Ectodermal cell (in vitro differentiated cells): ENCODE measurements around the gene GALNT2.

Experiments used
- H3K27ac ChIP-seq: 2 replicates; pipeline ENCODE4 v1.7.0; 2013; ENCODE audit warnings: mild to moderate bottlenecking, low read depth, low read length; ENCODE audit not compliant: insufficient read depth, poor library complexity, severe bottlenecking
- H3K27me3 ChIP-seq: 2 replicates; pipeline ENCODE4 v1.7.0; 2013; ENCODE audit warnings: mild to moderate bottlenecking, low read length; ENCODE audit not compliant: insufficient read depth, control insufficient read depth, poor library complexity, severe bottlenecking
- H3K36me3 ChIP-seq: one replicate; pipeline ENCODE4 v1.7.0; 2013; ENCODE audit warnings: low read length; ENCODE audit not compliant: control insufficient read depth, insufficient read depth
- H3K4me1 ChIP-seq: one replicate; pipeline ENCODE4 v1.7.0; 2013; ENCODE audit warnings: low read length; ENCODE audit not compliant: control insufficient read depth, insufficient read depth
- H3K4me3 ChIP-seq: 2 replicates; pipeline ENCODE4 v1.7.0; 2013; ENCODE audit warnings: low read depth, low read length, control low read depth; ENCODE audit not compliant: insufficient read depth
- H3K9me3 ChIP-seq: 2 replicates; pipeline ENCODE4 v1.7.0; 2013; ENCODE audit warnings: mild to moderate bottlenecking, low read length, moderate library complexity; ENCODE audit not compliant: control insufficient read depth
- WGBS, 2 experiments: methylation state at CpG; one replicate each; pipeline ENCODE4 v1.1.7; 2013; ENCODE audit warnings: missing lambda C conversion rate in 2 of 2; 5-methylcytosine and 5-hydroxymethylcytosine counted together

GALNT2 gene

DNA sequence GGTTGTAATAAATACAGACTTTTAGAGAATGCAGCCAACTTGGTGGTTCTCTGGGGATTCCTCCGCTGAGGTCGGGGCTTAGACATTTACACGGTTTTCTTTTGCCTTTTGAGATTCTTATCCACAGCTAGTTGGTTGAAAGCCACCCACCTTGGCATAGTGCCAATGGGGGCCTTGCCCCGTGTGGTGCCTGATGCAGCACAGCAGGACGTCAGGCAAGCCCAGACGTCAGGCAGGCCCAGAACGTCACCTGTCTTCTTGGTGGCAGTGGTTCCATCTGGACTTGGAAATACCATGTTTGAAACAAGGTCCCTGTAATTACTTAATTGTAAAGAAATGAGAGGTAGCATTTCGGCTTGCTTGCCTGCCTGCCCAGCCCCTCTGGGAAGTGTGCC is 78.5 kb downstream of the GALNT2 start:
- Histone ChIP-seq H3K27me3 (no peaks in the 10 kb centered on the region), H3K4me3 (no peak overlapping the region), H3K4me1 (peaks cover 60% of the 10 kb centered on the region), H3K27ac (no peak overlapping the region), H3K36me3 (no peaks in the 10 kb centered on the region), H3K9me3 (no peaks in the 10 kb centered on the region)
- 67 to 69% methylated on average over 8 of the region's 8 CpGs for WGBS, 2 experiments

- H3K4me1 ChIP-seq = peaks cover 58% of the 10 kb centered on the region
- no peaks in the 10 kb centered on the region for H3K27me3 ChIP-seq
- H3K27ac ChIP-seq = no peak overlapping the region
- 76 to 86% methylated on average over 3 to 7 of the region's 7 CpGs for WGBS, 2 experiments
- no peak overlapping the region for H3K4me3 ChIP-seq
- no peaks in the 10 kb centered on the region for H3K9me3 ChIP-seq
- no peaks in the 10 kb centered on the region for H3K36me3 ChIP-seq
Measured at GRCh38 chr1:230145953-230146476, 79.0 kb downstream of the GALNT2 start.

GRCh38 chr1:230146709-230147108 is 79.7 kb downstream of the GALNT2 start:
- peaks cover 58% of the 10 kb centered on the region for H3K4me1 ChIP-seq
- WGBS, 2 experiments = 96% methylated on average over 13 of the region's 13 CpGs

GRCh38 chr1:230147253-230148125 is 80.5 kb downstream of the GALNT2 start:
- no peaks in the 10 kb centered on the region for H3K36me3 ChIP-seq
- H3K4me3 ChIP-seq = no peak overlapping the region
- WGBS, 2 experiments = 86 to 87% methylated on average over 15 of the region's 15 CpGs
- H3K9me3 ChIP-seq = no peaks in the 10 kb centered on the region
- no peaks in the 10 kb centered on the region for H3K27me3 ChIP-seq
- H3K27ac ChIP-seq = no peak overlapping the region
- peaks cover 52% of the 10 kb centered on the region for H3K4me1 ChIP-seq

More at GRCh38 chr1:230146709-230147108, 79.7 kb downstream of the GALNT2 start:
- H3K27ac ChIP-seq = no peak overlapping the region
- no peaks in the 10 kb centered on the region for H3K9me3 ChIP-seq
- no peak overlapping the region for H3K4me3 ChIP-seq
- H3K27me3 ChIP-seq = no peaks in the 10 kb centered on the region
- no peaks in the 10 kb centered on the region for H3K36me3 ChIP-seq

- no peaks in the 10 kb centered on the region for H3K27me3 ChIP-seq
- peaks cover 51% of the 10 kb centered on the region for H3K4me1 ChIP-seq
- 90 to 92% methylated on average over 15 of the region's 15 CpGs for WGBS, 2 experiments
- no peak overlapping the region for H3K4me3 ChIP-seq
- H3K9me3 ChIP-seq = no peaks in the 10 kb centered on the region
- H3K36me3 ChIP-seq = no peaks in the 10 kb centered on the region
- H3K27ac ChIP-seq = no peak overlapping the region
Measured at GRCh38 chr1:230148126-230148652, 81.2 kb downstream of the GALNT2 start.

- no peaks in the 10 kb centered on the region for H3K36me3 ChIP-seq
- H3K9me3 ChIP-seq = no peaks in the 10 kb centered on the region
- WGBS, 2 experiments = 94% methylated on average over 11 of the region's 11 CpGs
- H3K4me3 ChIP-seq = no peak overlapping the region
- H3K27me3 ChIP-seq = no peaks in the 10 kb centered on the region
- H3K27ac ChIP-seq = no peak overlapping the region
- peaks cover 53% of the 10 kb centered on the region for H3K4me1 ChIP-seq
Measured at GRCh38 chr1:230148768-230149469, 81.9 kb downstream of the GALNT2 start.

GRCh38 chr1:230149751-230150584 is 82.9 kb downstream of the GALNT2 start:
- WGBS, 2 experiments = 71 to 72% methylated on average over 11 to 13 of the region's 15 CpGs
- Histone ChIP-seq H3K9me3 (no peaks in the 10 kb centered on the region), H3K27me3 (no peaks in the 10 kb centered on the region), H3K27ac (no peak overlapping the region), H3K4me1 (peaks cover 60% of the 10 kb centered on the region), H3K4me3 (no peak overlapping the region), H3K36me3 (no peaks in the 10 kb centered on the region)

GRCh38 chr1:230150615-230151014 is 83.6 kb downstream of the GALNT2 start:
- Histone ChIP-seq H3K4me3 (no peak overlapping the region), H3K4me1 (peaks cover 57% of the 10 kb centered on the region), H3K27ac (no peak overlapping the region), H3K36me3 (no peaks in the 10 kb centered on the region), H3K27me3 (no peaks in the 10 kb centered on the region), H3K9me3 (no peaks in the 10 kb centered on the region)
- 87 to 91% methylated on average over 7 of the region's 7 CpGs for WGBS, 2 experiments

DNA sequence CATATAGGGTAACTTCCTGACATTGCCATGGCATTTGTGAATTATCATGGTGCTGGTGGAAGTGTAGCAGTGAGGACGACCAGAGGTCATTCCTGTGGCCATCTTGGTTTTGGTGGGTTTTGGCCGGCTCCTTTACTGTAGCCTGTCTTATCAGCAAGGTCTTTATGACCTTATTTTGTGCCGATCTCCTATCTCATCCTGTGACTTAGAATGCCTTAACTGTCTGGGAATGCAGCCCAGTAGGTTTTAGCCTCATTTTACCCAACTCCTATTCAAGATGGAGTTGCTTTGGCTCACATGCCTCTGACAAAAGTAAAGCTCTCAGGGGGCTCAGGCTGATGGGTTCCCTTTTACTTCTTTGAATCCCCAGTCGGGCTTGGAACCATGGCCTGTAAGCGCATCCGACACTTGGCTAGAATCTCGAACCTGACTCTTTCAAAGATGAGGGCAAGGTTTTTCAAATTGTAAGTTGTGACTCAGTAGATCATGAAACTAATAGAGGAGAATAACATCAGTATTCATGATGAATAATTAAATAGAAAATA is 85.0 kb downstream of the GALNT2 start:
- no peaks in the 10 kb centered on the region for H3K27me3 ChIP-seq
- H3K9me3 ChIP-seq = no peaks in the 10 kb centered on the region
- no peak overlapping the region for H3K4me3 ChIP-seq
- 92 to 95% methylated on average over 7 of the region's 7 CpGs for WGBS, 2 experiments
- H3K36me3 ChIP-seq = no peaks in the 10 kb centered on the region
- peaks cover 58% of the 10 kb centered on the region for H3K4me1 ChIP-seq
- H3K27ac ChIP-seq = no peak overlapping the region
